GM23338 (cell line): Measurements from ENCODE around the gene CRMP1. TPM values are rescaled to one million over a fixed set of nuclear protein-coding genes. Genes with fewer than 3 reads are reported as not detected.

Experiments used
- ATAC-seq: fragments of 200-7000 bp; cut with Tn5 transposase; 3 replicates; pipeline ENCODE4 v1.9.1; 2020
- DNase-seq: peaks from one replicate; pipeline ENCODE4 v3.0.0-alpha.2; 2015; ENCODE audit warnings: low spot score
- H2AFZ ChIP-seq: fragments of 200-600 bp; sonication (generic); 2 replicates; pipeline ENCODE4 v1.8.0; 2016; ENCODE audit warnings: antibody characterized with exemption, mild to moderate bottlenecking, moderate library complexity
- H3F3A ChIP-seq: fragments of 200-600 bp; sonication (generic); replicated peaks from 2 replicates; pipeline ENCODE4 v1.8.0; 2017; ENCODE audit warnings: antibody characterized with exemption, mixed run types, low read depth
- H3K27ac ChIP-seq: fragments of 200-600 bp; sonication (generic); 2 replicates; pipeline ENCODE4 v1.6.1; 2016; ENCODE audit warnings: low read depth
- H3K27me3 ChIP-seq: fragments of 200-600 bp; sonication (generic); 2 replicates; pipeline ENCODE4 v1.8.0; 2016; ENCODE audit warnings: mild to moderate bottlenecking, mixed run types, moderate library complexity; ENCODE audit not compliant: insufficient read depth
- H3K36me3 ChIP-seq: fragments of 200-600 bp; sonication (generic); 2 replicates; pipeline ENCODE4 v1.8.0; 2016; ENCODE audit warnings: mild to moderate bottlenecking; ENCODE audit not compliant: insufficient read depth
- H3K4me1 ChIP-seq: fragments of 200-600 bp; sonication (generic); 2 replicates; pipeline ENCODE4 v1.8.0; 2016; ENCODE audit warnings: mild to moderate bottlenecking, moderate library complexity; ENCODE audit not compliant: insufficient read depth
- H3K4me2 ChIP-seq: fragments of 200-600 bp; sonication (generic); 2 replicates; pipeline ENCODE4 v1.7.1; 2017; ENCODE audit warnings: mixed run types
- H3K4me3 ChIP-seq: fragments of 200-600 bp; sonication (generic); 2 replicates; pipeline ENCODE4 v1.6.1; 2016; ENCODE audit warnings: mixed run types
- H3K79me2 ChIP-seq: fragments of 200-600 bp; sonication (generic); replicated peaks from 2 replicates; pipeline ENCODE4 v1.8.0; 2017; ENCODE audit warnings: mild to moderate bottlenecking; ENCODE audit not compliant: insufficient read depth
- H3K9me2 ChIP-seq: fragments of 200-600 bp; sonication (generic); 2 replicates; pipeline ENCODE4 v1.8.0; 2017; ENCODE audit not compliant: insufficient read depth
- H4K20me1 ChIP-seq: fragments of 200-600 bp; sonication (generic); replicated peaks from 2 replicates; pipeline ENCODE4 v1.8.0; 2017; ENCODE audit warnings: mild to moderate bottlenecking; ENCODE audit not compliant: insufficient read depth
- H3K27ac Mint-ChIP-seq: 2 replicates; pipeline ENCODE4 v1.8.0; 2020; ENCODE audit warnings: inconsistent platforms, mild to moderate bottlenecking, moderate library complexity, mixed read lengths
- H3K27me3 Mint-ChIP-seq: 3 replicates; pipeline ENCODE4 v1.8.0; 2022; ENCODE audit warnings: low read depth, mild to moderate bottlenecking, moderate library complexity, mixed read lengths, inconsistent platforms; ENCODE audit not compliant: insufficient read depth, poor library complexity
- H3K36me3 Mint-ChIP-seq: 3 replicates; pipeline ENCODE4 v1.8.0; 2021; ENCODE audit warnings: low read depth, mild to moderate bottlenecking, inconsistent platforms, moderate library complexity, mixed read lengths
- H3K4me1 Mint-ChIP-seq: 3 replicates; pipeline ENCODE4 v1.8.0; 2020; ENCODE audit warnings: mild to moderate bottlenecking, inconsistent platforms, mixed read lengths
- H3K4me3 Mint-ChIP-seq: 3 replicates; pipeline ENCODE4 v1.8.0; 2021; ENCODE audit warnings: moderate library complexity, mild to moderate bottlenecking, inconsistent platforms, mixed read lengths
- H3K9me3 Mint-ChIP-seq: 3 replicates; pipeline ENCODE4 v1.8.0; 2020; ENCODE audit warnings: moderate library complexity, mild to moderate bottlenecking, inconsistent platforms, mixed read lengths
- EZH2 ChIP-seq: fragments of 200-600 bp; sonication (generic); IDR thresholded peaks from one replicate; pipeline ENCODE4 v1.8.0; 2017; ENCODE audit warnings: antibody characterized with exemption, mild to moderate bottlenecking, low read depth; ENCODE audit not compliant: unreplicated experiment
- NANOG ChIP-seq: IDR thresholded peaks from 2 replicates; pipeline ENCODE4 v1.6.1; 2016; ENCODE audit warnings: antibody characterized with exemption, borderline replicate concordance
- POLR2AphosphoS5 ChIP-seq: IDR thresholded peaks from 2 replicates; pipeline ENCODE4 v1.6.1; 2016; ENCODE audit warnings: antibody characterized with exemption, low read depth
- STAT1 ChIP-seq: IDR thresholded peaks from one replicate; pipeline ENCODE4 v1.6.1; 2016; ENCODE audit warnings: antibody characterized with exemption; ENCODE audit not compliant: unreplicated experiment
- ZNF114 ChIP-seq: fragments of 250-450 bp; sonication (Bioruptor Pico); IDR thresholded peaks from 2 replicates; pipeline ENCODE4 v1.5.0; 2020; ENCODE audit warnings: mild to moderate bottlenecking, moderate library complexity
- ZNF331 ChIP-seq: fragments of 250-450 bp; sonication (Bioruptor Pico); IDR thresholded peaks from 2 replicates; pipeline ENCODE4 v1.5.0; 2020; ENCODE audit warnings: low read depth, mild to moderate bottlenecking, moderate library complexity
- polyA plus RNA-seq: library from polyadenylated mRNA; unstranded; fragments of >200 nt; fragmentation: Nextera tagmentation; extraction: Ambion mirVana; gene quantifications from 2 replicates; pipeline ENCODE4 v1.2.1, GENCODE V29; 2016
- total RNA-seq: library from RNA; depleted of rRNA; stranded (reverse); fragments of >200 nt; shearing (Covaris generic); gene quantifications from 2 replicates; pipeline ENCODE4 v1.2.3, GENCODE V29; 2014
- TF ChIP-seq, protein P1 (sequence below): IDR thresholded peaks from one replicate; pipeline ENCODE4 v1.6.1; 2018; ENCODE audit warnings: antibody characterized with exemption; ENCODE audit not compliant: unreplicated experiment
- TF ChIP-seq, protein P2 (sequence below): IDR thresholded peaks from 2 replicates; pipeline ENCODE4 v1.6.1; 2016; ENCODE audit warnings: antibody characterized with exemption
- TF ChIP-seq, protein P3 (sequence below), 2 experiments: fragments of 200-600 bp in 1 of 2; sonication (generic) in 1 of 2; conservative IDR thresholded peaks; 2 replicates each; pipeline versions ENCODE4 v1.5.1 to v1.6.1; 2016 to 2017; ENCODE audit warnings: antibody characterized with exemption in 2 of 2, low read depth in 2 of 2, mild to moderate bottlenecking in 2 of 2, moderate library complexity in 1 of 2

The CRMP1 gene
- total and polyA plus RNA-seq, 2 experiments from 2014 or later: 52.7 to 146 TPM

DNA sequence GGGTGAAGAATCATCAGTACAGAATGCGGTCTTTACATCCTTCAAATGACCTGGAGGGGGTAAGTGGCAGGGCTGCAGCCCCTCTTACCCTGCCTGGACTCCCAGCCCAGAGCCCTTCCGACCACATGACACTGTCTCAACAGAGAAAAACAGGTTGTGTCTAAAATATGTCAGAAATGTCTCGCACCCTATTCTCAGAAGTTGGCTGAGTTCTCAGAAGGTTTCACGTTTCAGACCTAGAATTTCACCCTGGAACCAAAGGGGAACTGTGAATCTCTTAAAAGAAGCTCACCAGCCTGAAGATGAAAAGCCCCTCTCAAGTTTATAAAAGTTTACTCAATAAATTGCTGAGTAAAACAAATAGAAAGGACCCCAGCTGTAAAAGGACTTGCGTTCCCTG, 7.0 kb upstream of the CRMP1 start:
- Histone ChIP-seq H3K4me2 (no peak overlapping the region), H3F3A (no peaks in the 10 kb centered on the region), H3K4me1 (peaks cover 22% of the 10 kb centered on the region), H3K36me3 (no peaks in the 10 kb centered on the region), H3K9me2 (no peaks in the 10 kb centered on the region), H3K79me2 (no peaks in the 10 kb centered on the region), H3K4me3 (no peak overlapping the region), H3K27me3 (peaks cover 40% of the 10 kb centered on the region), H2AFZ (no peak overlapping the region), H3K27ac (no peak overlapping the region), H4K20me1 (no peaks in the 10 kb centered on the region; the same call in 1 of the 2 replicates)
- Mint-ChIP-seq H3K9me3 (peaks cover 9% of the 10 kb centered on the region; the same call in 2 of the 3 replicates), H3K36me3 (no peaks in the 10 kb centered on the region; the same call in 2 of the 3 replicates), H3K4me1 (peaks cover 28% of the 10 kb centered on the region), H3K27me3 (peaks cover 28% of the 10 kb centered on the region), H3K27ac (no peak overlapping the region), H3K4me3 (no peak overlapping the region)
- TF ChIP-seq ZNF114 (CRISPR knock-in tag): no peak
- TF ChIP-seq, protein P1, sequence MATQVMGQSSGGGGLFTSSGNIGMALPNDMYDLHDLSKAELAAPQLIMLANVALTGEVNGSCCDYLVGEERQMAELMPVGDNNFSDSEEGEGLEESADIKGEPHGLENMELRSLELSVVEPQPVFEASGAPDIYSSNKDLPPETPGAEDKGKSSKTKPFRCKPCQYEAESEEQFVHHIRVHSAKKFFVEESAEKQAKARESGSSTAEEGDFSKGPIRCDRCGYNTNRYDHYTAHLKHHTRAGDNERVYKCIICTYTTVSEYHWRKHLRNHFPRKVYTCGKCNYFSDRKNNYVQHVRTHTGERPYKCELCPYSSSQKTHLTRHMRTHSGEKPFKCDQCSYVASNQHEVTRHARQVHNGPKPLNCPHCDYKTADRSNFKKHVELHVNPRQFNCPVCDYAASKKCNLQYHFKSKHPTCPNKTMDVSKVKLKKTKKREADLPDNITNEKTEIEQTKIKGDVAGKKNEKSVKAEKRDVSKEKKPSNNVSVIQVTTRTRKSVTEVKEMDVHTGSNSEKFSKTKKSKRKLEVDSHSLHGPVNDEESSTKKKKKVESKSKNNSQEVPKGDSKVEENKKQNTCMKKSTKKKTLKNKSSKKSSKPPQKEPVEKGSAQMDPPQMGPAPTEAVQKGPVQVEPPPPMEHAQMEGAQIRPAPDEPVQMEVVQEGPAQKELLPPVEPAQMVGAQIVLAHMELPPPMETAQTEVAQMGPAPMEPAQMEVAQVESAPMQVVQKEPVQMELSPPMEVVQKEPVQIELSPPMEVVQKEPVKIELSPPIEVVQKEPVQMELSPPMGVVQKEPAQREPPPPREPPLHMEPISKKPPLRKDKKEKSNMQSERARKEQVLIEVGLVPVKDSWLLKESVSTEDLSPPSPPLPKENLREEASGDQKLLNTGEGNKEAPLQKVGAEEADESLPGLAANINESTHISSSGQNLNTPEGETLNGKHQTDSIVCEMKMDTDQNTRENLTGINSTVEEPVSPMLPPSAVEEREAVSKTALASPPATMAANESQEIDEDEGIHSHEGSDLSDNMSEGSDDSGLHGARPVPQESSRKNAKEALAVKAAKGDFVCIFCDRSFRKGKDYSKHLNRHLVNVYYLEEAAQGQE: no peak
- TF ChIP-seq, protein P2, sequence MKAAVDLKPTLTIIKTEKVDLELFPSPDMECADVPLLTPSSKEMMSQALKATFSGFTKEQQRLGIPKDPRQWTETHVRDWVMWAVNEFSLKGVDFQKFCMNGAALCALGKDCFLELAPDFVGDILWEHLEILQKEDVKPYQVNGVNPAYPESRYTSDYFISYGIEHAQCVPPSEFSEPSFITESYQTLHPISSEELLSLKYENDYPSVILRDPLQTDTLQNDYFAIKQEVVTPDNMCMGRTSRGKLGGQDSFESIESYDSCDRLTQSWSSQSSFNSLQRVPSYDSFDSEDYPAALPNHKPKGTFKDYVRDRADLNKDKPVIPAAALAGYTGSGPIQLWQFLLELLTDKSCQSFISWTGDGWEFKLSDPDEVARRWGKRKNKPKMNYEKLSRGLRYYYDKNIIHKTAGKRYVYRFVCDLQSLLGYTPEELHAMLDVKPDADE: no peak
- no peak for DNase-seq
- no peak for ATAC-seq

DNA sequence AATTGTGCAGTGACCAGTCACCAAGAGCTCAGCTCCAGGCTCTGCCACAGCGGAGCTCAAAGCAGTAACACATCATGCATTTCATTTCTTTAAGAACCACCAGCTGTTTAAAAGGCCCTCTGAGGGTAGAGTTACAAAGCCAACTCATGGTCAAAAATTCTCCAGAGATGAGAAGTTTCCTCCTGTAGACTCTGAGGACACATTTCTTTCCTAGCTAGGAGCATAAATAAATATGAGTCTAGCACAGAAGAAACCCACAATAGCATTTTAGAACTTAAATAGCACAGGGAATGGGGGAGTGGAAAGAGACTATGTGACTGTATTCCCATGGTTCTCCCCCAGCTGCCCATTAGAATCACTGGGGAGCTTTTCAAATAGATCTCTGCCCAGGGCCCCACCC, 6.5 kb upstream of the CRMP1 start:
- ATAC-seq (no peak), DNase-seq (no peak)
- Histone ChIP-seq H3K27me3 (peaks cover 40% of the 10 kb centered on the region), H3K79me2 (no peaks in the 10 kb centered on the region), H3K27ac (no peak overlapping the region), H3K36me3 (no peaks in the 10 kb centered on the region), H3K9me2 (no peaks in the 10 kb centered on the region), H4K20me1 (no peaks in the 10 kb centered on the region; the same call in 1 of the 2 replicates), H3K4me2 (no peak overlapping the region), H3K4me3 (no peak overlapping the region), H3K4me1 (peaks cover 19% of the 10 kb centered on the region), H2AFZ (no peak overlapping the region), H3F3A (no peaks in the 10 kb centered on the region)
- Mint-ChIP-seq H3K36me3 (no peaks in the 10 kb centered on the region; the same call in 2 of the 3 replicates), H3K9me3 (peaks cover 9% of the 10 kb centered on the region; the same call in 2 of the 3 replicates), H3K4me1 (peaks cover 24% of the 10 kb centered on the region), H3K27ac (no peak overlapping the region), H3K27me3 (peaks cover 31% of the 10 kb centered on the region), H3K4me3 (no peak overlapping the region)
- TF ChIP-seq POLR2AphosphoS5 (no peak), NANOG (no peak), EZH2 (no peak), ZNF331 (CRISPR knock-in tag) (no peak), STAT1 (no peak)
- TF ChIP-seq, protein P1: no peak
- TF ChIP-seq, protein P3, sequence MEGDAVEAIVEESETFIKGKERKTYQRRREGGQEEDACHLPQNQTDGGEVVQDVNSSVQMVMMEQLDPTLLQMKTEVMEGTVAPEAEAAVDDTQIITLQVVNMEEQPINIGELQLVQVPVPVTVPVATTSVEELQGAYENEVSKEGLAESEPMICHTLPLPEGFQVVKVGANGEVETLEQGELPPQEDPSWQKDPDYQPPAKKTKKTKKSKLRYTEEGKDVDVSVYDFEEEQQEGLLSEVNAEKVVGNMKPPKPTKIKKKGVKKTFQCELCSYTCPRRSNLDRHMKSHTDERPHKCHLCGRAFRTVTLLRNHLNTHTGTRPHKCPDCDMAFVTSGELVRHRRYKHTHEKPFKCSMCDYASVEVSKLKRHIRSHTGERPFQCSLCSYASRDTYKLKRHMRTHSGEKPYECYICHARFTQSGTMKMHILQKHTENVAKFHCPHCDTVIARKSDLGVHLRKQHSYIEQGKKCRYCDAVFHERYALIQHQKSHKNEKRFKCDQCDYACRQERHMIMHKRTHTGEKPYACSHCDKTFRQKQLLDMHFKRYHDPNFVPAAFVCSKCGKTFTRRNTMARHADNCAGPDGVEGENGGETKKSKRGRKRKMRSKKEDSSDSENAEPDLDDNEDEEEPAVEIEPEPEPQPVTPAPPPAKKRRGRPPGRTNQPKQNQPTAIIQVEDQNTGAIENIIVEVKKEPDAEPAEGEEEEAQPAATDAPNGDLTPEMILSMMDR (conservative IDR thresholded peaks at IDR 0.05; ENCODE audit: low read depth in 2 of 2): no peak
